Central memory CD4-positive, alpha-beta T cell (primary cell): ENCODE data around the gene PYGO1.
"Not testable (repeated sequence)": the region's sequence is repeated elsewhere in the genome, so short reads cannot be mapped to it uniquely, and the experiment has no call there.

ENCODE experiments used
- DNase-seq: peaks from one replicate; pipeline ENCODE4 v3.0.0; 2022

The PYGO1 gene

DNA sequence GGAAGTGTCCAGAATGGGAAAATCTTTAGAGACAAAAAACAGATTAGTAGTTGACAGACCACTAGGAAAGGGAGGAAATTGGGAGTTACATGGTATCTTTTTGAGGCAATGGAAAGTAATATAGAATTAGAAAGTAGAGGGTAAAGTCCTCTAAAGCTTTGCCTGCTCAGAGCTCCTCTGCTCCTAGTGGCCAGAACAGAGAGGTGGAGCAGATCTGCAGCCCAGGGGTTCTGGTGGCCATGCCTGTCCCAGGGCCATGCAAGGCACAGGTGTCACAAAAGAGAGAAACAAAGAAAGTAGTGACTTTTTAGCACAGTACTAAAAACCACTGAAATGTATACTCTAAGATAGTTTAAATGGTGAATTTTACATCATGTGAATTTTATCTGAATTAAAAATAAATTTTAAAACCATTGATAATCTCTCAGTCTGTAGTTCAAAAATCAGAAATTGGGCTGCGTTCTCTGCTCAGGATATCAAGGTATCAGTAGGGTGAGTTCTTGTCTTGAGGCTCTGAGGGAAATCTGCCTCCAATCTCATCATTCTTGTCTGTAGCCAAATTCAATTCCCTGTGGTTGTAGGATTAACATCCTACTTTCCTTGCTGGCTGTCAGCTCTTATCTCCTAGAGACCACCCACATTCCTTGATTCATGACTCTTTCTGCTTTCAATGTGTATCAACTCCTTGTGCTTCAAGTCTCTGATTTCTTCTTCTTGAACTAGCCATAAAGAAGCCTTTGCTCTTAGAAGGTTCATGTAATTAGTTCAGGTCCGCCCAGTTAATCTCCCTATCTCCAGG, 23.6 kb downstream of the PYGO1 start:
- no peak for DNase-seq

DNA sequence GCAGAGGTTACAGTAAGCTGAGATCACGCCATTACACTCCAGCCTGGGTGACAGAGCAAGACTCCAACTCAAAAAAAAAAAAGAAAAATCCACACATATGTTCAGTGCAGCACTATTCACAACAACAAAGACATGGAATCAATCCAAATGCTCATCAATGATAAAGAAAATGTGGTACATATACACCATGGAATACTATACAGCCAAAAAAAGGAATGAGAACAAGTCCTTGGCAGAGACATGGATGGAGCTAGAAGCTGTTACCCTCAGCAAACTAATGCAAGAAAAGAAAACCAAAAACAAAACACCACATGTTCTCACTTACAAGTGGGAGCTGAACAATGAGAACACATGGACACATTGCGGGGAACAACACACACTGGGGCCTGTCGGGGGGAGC, 25.5 kb downstream of the PYGO1 start:
- no peak for DNase-seq

DNA sequence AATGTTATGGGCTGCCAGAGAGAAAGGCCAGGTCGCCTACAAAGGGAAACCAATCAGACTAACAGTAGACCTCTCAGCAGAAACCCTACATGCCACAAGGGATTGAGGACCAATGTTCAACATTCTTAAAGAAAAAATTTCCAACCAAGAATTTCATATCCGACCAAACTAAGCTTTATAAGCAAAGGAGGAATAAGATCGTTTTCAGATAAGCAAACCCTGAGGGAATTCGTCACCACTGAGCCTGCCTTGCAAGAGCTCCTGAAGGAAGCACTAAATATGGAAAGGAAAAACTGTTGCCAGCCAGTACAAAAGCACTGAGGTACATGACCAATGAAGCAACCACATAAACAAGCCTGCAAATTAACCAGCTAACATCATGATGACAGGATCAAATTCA, 33.1 kb downstream of the PYGO1 start:
- DNase-seq, result no peak

DNA sequence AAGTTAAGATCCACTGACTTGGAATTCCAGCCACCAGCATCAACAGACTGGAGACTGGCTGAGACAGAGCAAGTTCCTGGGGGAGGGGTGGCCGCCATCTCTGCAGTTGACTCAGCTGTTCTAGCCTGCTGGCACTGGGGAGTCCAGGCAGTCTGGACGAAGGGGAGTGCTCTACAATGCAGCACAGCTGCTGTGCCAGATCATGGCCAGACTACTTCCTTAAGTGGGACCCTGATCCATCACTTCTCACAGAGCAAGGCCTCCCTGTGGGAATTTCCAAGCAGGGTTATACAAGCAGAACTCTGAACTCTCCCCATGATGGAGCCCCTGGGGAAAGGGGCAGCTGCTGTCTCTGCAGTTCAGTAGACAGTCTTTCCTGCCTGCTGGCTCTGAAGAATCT, 35.2 kb downstream of the PYGO1 start:
- DNase-seq, result no peak

DNA sequence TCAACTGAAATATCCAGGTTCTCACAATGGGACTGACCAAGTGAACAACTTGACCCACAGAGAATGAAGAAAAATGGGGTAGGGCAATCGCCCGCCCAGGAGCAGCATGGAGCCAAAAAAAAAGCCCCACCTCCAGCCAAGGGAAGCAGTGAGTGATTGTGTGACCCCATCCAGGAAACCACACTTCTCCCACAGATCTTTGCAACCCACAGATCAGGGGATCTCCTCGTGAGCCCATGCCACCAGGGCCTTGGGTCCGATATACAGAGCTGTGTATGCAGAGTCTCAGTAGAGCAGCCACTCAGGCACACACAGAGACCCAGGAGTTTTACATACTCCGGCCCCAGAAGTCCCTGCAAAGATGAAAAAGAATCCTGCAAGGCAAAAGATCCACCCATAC, 35.7 kb downstream of the PYGO1 start:
- no peak for DNase-seq

DNA sequence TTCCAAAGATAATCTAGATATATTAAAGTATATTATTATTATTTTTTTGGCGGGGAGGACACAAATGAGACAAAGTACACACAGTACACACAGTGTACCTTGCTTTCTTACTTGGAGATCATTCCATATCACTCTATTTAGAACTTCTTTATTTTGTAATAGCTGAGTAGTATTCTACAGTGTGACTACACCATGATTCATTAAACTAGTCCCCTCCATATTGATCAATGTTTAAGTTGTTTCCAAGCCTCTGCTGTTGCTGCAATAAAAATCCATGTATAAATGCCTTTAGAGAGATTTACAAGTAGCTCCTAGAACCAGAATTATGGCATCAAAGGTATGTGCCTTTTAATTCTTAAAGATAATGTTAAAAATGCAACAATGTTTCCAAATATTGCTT, 38.8 kb downstream of the PYGO1 start:
- DNase-seq, result no peak

DNA sequence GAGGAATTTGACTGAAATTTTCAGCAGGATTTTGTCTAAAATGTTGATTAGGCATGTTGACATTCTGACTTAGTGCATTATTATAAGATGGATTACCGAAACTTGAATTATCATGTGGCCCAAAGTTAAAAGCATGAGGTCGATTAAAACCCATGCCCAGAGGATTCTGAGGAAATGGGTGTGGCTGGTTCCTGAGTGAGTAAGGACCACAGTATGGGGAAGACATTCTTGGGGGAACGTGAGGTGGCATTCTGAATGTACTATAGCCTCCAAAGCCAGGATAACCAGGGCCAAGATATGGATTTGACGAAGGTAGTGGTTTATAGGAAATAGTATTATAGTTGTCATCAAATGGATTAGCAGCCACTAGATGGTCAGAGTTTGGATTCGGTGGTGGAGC, 41.4 kb downstream of the PYGO1 start:
- DNase-seq, result no peak

DNA sequence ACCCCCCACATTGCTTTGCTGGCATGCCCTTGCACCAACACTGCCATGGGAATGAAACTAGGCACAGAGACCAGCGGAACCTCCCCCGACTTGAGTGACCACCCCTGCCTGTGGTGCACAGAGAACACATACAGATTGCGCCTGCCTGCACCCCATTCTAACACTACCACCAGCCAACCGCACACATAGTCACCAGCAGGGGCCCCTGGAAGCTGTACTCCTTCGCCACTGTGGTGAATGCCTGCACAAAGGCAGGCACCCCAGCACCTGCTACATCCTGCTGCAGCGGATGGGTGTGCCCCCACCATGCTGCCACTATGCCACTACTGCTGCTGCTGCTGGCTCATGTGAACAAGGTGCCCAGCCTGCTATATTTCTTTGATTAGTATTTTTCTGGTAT, 52.7 kb downstream of the PYGO1 start:
- DNase-seq, result peak; percentile 10

DNA sequence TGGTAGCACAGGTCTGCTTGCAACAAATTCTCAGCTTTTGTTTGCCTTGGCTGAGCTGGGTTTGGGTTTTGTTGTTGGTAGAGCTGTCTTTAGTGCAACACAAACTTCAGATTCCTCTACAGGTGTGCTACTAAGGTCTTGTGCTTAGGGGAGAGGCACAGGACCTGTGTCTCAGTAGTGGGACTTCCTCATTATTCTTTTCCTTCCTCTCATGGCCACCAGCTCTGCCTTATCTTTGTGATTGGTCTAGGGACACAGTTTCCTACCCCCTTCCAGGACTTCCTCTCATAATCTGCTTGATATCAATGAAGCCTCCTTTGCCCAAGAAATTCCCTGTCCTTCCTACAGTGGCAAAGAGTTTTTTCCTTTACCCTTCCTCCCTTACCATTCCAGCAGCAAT, 55.2 kb downstream of the PYGO1 start:
- DNase-seq, result no peak

DNA sequence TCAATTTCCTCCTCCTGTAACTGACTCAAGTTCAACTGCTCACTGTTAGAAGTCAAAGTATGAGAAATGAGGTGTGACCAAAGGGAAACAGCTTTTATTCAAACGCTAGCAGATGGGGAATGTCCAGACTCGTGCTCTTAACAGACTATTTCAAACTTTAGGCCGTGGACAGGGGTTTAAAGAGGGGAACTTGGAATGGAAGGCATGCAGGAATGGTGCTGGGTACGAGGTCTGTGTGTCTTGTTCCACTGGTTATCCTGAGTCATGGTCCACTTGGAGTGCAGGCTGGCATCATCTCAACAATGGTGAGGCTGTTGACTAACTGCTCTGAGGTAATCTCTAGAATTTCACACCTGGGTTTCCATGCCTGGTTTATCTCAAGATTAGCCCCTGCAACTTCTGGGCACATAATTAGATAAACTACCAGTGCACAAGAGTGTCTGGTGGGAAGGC, 57.3 kb downstream of the PYGO1 start:
- no peak for DNase-seq

DNA sequence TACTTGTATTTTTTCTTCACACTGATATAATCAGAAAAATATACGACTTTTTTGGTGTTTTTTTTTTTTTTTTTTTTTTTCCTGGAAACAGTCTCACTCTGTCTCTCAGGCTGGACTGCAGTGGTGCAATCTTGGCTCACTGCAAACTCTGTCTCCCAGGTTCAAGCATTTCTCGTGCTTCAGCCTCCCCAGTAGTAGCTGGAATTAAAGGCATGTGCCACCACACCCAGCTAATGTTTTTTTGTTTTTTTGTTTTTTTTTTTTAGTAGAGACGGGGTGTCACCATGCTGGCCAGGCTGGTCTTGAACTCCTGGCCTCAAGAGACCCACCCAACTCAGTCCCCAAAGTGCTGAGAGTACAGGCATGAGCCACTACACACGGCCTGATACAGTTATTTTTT, 59.3 kb downstream of the PYGO1 start:
- no peak for DNase-seq

DNA sequence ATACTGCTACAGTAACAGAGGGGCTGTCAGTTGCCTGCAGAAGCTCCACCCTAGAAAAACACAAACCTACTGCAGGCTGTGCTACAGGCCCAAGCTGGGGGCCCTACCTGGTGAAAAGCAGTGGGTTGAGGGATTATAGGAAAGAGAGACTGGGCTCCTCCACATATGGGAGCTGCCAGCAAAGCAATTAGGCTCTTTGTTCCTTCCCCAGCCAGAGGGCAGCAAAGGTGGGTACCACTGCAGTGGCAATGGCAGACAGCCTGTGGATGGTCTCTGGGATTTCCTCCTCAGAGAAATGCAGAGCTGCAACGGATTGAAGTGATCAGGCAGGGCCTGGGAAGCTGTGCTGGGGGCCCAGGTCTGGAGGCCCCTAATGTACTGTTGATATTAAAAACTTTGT, 61.0 kb downstream of the PYGO1 start:
- no peak for DNase-seq

DNA sequence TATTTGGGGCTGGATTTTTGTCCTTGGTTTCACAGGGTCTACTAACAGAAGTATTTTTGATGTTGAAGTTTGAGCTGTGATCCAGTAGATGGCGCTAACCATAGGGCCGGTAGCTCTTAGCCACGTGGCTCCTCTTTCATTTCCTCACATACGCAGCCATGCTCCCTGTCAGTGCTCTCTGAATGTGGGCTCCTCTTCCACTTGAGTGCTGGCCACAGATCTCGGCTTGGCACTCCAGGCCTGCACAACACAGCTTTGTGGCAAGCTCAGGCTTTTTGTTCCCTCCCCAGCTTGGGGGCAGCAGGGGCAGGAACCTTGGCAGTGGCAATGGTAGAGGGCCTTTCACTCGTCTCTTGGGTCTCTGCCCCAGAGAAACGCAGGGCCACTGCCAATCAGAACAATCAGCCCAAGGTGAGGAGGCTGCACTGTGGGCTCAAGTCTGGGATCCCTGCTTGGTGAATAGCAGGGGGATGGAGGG, 61.5 kb downstream of the PYGO1 start:
- DNase-seq, result peak; percentile 1

DNA sequence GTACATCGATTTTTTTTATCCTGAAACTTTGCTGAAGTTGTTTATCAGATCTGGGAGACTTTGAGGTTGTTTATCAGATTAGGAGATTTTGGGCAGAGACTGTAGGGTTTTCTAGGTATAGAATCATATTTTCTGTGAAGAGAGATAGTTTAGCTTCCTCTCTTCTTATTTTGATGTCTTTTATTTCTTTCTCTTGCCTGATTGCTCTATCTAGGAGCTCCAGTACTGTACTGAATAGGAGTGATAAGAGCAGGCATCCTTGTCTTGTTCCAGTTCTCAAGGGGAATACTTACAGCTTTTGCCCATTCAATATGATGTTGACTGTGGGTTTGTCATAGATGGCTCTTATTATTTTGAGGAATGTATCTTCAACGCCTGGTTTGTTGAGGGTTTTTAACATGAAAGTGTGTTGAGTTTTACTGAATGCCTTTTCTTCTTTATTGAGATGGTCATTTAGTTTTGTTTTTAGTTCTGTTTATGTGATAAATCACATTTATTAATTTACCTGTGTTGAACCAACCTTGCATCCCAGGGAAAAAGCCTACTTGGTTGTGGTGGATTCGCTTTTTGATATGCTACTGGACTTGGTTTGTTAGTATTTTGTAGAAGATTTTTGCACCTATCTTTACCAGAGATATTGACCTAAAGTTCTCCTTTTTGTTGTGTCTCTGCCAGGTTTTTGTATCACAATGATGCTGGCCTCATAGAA, 65.2 kb downstream of the PYGO1 start:
- no peak for DNase-seq

DNA sequence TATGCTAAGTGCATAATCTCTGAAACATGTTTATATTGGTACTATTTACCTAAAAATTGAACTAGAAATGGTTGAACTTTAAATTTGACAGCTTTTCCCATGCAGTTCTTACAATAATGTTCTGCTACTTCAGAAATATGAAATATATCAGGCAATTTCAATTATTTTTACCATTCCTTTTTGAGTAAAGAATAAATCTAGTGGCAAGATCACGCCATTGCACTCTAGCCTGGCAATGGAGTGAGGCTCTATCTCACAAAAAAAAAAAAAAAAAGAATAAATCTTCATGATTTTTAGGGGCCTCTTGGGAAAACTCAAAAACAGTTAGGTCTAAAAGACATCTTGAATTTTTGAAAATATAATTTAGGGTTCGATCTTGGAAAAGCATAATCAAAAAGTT, 69.5 kb downstream of the PYGO1 start:
- DNase-seq, result no peak

DNA sequence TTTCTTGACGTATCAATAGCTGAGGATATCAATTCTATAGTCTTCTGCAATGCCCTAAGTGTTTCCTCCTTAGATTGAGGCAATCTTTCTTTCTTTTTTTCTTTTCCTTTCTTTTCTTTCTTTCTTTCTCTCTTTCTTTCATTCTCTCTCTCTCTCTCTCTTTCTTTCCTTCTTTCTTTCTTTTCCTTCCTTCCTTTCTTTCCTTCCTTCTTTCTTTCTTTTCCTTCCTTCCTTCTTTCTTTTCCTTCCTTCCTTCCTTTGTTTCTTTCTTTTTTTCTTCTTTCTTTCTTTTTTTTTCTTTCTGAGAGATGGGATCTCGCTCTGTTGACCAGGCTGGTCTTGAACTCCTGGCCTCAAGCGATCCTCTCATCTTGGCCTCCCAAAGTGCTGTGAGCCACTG, 70.1 kb downstream of the PYGO1 start:
- DNase-seq, result no peak

DNA sequence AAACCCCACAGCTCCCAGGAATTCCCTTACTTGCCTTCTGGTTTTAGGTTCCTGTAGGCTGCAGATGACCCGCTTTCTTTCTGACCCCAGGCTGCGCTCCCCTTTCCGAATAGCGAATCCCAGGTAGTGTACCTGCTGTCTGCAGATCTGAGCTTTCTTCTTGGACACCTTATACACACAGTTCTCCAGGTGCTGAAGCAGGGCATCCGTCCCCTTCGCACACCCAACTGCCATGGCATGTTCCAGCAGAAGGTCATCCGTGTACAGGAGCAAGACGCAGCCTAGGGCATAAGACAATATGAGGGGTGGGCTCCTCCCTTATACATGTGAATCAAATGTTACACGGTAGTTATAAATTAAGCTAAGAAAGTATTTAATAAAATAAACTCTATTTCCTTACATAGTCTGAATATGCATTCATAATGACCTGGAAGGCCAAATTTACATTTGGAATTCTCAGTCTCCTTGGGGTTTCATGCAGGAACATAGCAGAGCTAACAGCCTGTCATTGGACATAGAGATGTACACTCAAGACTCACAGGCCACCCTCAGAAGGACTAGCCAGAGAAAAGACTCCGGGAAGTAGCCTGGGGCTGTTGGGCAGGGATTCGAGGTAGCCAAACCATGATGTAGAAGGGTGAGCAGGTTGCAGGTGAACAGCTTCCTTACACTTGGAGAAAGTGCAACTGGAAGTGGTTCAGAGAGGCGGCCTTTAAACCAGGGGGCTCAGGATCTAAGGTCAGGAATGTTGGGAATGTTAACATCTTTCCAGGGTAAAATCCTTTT, 72.0 kb downstream of the PYGO1 start:
- DNase-seq, result no peak

DNA sequence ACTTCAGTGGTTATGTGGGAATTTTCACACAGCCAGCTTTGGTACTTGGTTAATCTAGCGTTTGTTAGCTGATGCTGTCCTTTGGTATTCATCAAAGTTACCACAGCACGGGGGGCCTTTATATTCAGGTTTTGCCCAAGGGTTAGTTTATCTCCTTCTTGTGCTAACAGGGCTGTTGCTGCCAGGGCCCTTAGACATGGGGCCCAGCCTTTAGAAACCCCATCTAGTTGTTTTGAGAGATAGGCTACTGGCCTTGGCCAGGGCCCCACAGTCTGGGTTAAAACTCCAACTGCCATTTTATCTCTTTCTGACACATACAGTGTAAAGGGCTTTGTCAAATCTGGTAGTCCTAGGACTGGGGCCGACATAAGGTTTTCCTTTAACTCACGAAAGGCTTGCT, 72.7 kb downstream of the PYGO1 start:
- DNase-seq, result no peak

DNA sequence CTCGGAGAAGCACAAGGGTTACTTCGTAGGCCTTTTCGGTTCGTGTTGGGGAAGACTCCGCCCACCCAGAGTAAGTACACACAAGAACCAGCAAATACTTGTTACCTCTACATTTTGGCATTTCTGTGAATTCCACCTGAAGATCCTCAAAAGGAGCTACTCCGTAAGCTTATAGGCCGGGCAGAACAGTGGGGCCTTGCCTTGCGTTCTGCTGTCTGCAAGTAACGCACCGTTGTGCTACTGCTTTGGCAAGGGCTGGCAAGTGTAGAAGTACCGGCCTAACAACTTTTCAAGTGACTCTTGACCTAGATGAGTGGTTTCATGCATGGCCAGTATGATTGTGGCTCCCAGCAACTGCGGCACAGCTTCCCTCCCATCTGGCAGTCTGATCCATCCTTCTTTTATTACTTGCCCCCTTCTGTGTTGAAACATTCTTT, 73.7 kb downstream of the PYGO1 start:
- DNase-seq, result no peak

DNA sequence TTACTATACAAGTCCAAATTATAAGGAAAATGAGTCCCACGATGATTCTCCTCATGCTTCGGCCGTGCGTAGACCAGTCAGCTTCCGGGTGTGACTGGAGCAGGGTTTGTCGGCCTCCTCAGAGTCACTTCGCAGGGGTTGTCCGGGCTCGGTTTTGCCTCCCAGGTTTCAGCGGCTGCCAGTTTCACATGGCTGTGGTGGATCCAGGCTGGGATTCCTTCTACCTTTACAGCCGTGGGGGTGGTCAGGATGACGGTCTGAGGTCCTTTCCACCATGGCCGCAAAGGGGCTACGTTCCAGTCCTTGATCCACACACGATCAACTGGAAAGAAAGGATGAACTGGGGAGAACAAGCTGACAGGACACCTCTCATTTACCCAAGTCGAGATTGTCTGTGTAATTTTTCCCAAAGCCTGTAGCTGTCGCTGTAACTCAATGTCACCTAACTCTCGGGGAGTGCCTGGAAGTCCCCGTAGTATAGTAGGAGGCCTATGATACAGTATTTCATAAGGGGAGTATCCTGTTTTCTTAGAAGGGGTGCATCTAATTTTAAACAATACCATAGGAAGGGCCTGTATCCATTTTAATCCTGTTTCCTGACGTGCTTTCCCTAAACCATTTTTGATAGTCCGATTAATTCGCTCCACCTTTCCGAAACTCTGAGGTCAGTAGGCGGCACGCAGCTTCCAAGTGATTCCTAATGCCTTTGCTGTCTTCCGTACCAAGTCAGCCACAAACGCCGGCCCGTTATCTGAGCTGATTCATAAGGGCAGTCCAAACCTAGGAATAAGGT, 74.3 kb downstream of the PYGO1 start:
- DNase-seq, result not testable (repeated sequence)

DNA sequence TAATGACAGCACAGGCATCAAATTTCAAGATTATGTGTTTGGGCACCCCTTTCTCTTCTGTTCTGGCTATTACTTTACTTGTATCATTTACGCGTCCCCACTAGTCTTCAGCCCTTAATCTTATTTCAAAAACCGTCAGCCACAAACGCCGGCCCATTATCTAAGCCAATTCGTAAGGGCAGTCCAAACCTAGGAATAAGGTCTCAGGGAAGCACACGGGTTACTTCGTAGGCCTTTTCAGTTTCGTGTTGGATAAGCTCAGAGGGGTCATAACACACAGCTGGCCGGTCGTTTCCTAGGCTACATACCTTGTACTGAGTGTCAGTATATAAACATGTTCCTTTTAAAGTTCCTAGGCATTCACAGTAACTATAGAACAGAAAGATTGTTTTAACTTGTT, 75.0 kb downstream of the PYGO1 start:
- DNase-seq, result no peak

DNA sequence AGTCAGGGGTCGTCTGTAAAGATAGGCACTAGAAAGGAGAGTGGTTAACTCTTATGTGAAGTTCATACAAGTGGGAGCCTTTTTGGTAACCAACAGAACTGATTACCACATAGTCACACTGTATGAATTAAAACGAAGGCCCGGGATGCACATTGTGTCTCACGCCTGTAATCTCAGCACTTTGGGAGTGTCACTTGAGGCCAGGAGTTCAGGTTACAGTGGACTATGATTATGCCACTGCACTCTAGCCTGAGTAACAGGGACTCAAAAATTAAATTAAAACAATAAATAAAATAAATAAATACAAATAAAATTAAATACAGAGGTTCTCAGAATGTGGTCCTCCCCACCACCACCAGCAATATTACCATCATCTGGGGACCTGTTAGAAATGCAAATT, 80.6 kb downstream of the PYGO1 start:
- DNase-seq, result no peak

DNA sequence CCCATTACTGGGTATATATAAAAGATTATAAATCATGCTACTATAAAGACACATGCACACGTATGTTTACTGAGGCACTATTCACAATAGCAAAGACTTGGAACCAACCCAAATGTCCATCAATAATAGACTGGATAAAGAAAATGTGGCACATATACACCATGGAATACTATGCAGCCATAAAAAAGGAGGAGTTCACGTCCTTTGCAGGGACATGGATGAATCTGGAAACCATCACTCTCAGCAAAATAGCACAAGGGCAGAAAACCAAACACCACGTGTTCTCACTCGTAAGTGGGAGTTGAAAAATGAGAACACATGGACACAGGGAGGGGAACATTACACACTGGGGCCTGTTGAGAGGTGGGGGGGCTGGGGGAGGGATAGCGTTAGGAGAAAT, 82.7 kb downstream of the PYGO1 start:
- not testable (repeated sequence) for DNase-seq
